IMR-90 (cell line): ENCODE data around the gene AUTS2. TPM values are rescaled to one million over a fixed set of nuclear protein-coding genes. Genes with fewer than 3 reads are reported as not detected.

Experiments used
- ATAC-seq: fragments of 200-7000 bp; cut with Tn5 transposase; 2 replicates; pipeline ENCODE4 v1.9.1; 2020; ENCODE audit warnings: low read depth, mild to moderate bottlenecking, moderate library complexity
- BruUV-seq: library from RNA; stranded (reverse); fragments of 400-500 nt; replicated peaks from 2 replicates; lab custom pipeline; 2021; lab: Mats Ljungman, UMichigan
- CTCF ChIA-PET: fragments of 300-600 bp; formaldehyde crosslinking; extraction: SDS; loops from one replicate; lab custom pipeline; 2021; ENCODE audit warnings: antibody characterized with exemption; lab: Yijun Ruan, JAX
- POLR2A ChIA-PET: fragments of 300-600 bp; sonication (Branson Sonifier 250); formaldehyde crosslinking; loops from one replicate; lab custom pipeline; 2022; ENCODE audit warnings: antibody characterized with exemption; ENCODE audit not compliant: unreplicated experiment; lab: Charles Lee
- DNase-seq: peaks from one replicate; pipeline ENCODE4 v3.0.0; 2013
- H2AFZ ChIP-seq: replicated peaks from 2 replicates; pipeline ENCODE3; 2013; ENCODE audit warnings: low read length, mild to moderate bottlenecking; ENCODE audit not compliant: poor library complexity
- H2AK5ac ChIP-seq: 2 replicates; pipeline ENCODE4 v1.6.1; 2013; ENCODE audit warnings: low read depth, low read length, inconsistent platforms
- H2AK9ac ChIP-seq: replicated peaks from 2 replicates; pipeline ENCODE3; 2013; ENCODE audit warnings: mild to moderate bottlenecking, low read depth, low read length, moderate library complexity; ENCODE audit not compliant: poor library complexity
- H2BK120ac ChIP-seq: 2 replicates; pipeline ENCODE4 v1.6.1; 2013; ENCODE audit warnings: low read depth, low read length, inconsistent platforms
- H2BK15ac ChIP-seq: 3 replicates; pipeline ENCODE4 v1.6.1; 2013; ENCODE audit warnings: low read depth, low read length, inconsistent platforms
- H2BK20ac ChIP-seq: 2 replicates; pipeline ENCODE4 v1.6.1; 2013; ENCODE audit warnings: low read depth, mild to moderate bottlenecking, inconsistent platforms, low read length, moderate library complexity
- H2BK5ac ChIP-seq: 2 replicates; pipeline ENCODE4 v1.6.1; 2013; ENCODE audit warnings: mild to moderate bottlenecking, low read depth, low read length, inconsistent platforms; ENCODE audit not compliant: poor library complexity, severe bottlenecking
- H3K14ac ChIP-seq: replicated peaks from 2 replicates; pipeline ENCODE4 v1.6.1; 2013; ENCODE audit warnings: low read depth, low read length, inconsistent platforms
- H3K18ac ChIP-seq: 2 replicates; pipeline ENCODE4 v1.6.1; 2013; ENCODE audit warnings: low read depth, low read length, control low read depth
- H3K23ac ChIP-seq: 2 replicates; pipeline ENCODE4 v1.6.1; 2013; ENCODE audit warnings: low read depth, low read length, inconsistent platforms
- H3K27ac ChIP-seq: 2 replicates; pipeline ENCODE4 v1.5.1; 2013; ENCODE audit warnings: mild to moderate bottlenecking, control low read depth, low read length; ENCODE audit not compliant: insufficient read depth
- H3K27me3 ChIP-seq: 2 replicates; pipeline ENCODE4 v1.6.1; 2013; ENCODE audit warnings: low read length; ENCODE audit not compliant: control insufficient read depth, insufficient read depth
- H3K36me3 ChIP-seq: 2 replicates; pipeline ENCODE4 v1.6.1; 2013; ENCODE audit warnings: low read length, mixed read lengths; ENCODE audit not compliant: control insufficient read depth, insufficient read depth
- H3K4ac ChIP-seq: 2 replicates; pipeline ENCODE4 v1.6.1; 2013; ENCODE audit warnings: low read depth, low read length, inconsistent platforms
- H3K4me1 ChIP-seq: 2 replicates; pipeline ENCODE4 v1.6.1; 2013; ENCODE audit warnings: low read length, mixed read lengths; ENCODE audit not compliant: control insufficient read depth, insufficient read depth
- H3K4me2 ChIP-seq: 2 replicates; pipeline ENCODE4 v1.6.1; 2013; ENCODE audit warnings: low read depth, mild to moderate bottlenecking, control low read depth, low read length, moderate library complexity
- H3K4me3 ChIP-seq: 2 replicates; pipeline ENCODE4 v1.5.1; 2013; ENCODE audit warnings: low read depth, mild to moderate bottlenecking, control low read depth, low read length, moderate library complexity; ENCODE audit not compliant: insufficient read depth
- H3K56ac ChIP-seq: 2 replicates; pipeline ENCODE4 v1.6.1; 2013; ENCODE audit warnings: low read length, inconsistent platforms; ENCODE audit not compliant: insufficient read depth; ENCODE audit errors: extremely low read depth
- H3K79me1 ChIP-seq, 2 experiments: 2 replicates each; pipeline ENCODE4 v1.6.1; 2013; ENCODE audit warnings: low read length in 2 of 2, inconsistent platforms in 1 of 2, low read depth in 1 of 2
- H3K9ac ChIP-seq: 2 replicates; pipeline ENCODE4 v1.6.1; 2013; ENCODE audit warnings: low read depth, low read length, control low read depth
- H3K9me1 ChIP-seq: 2 replicates; pipeline ENCODE4 v1.6.1; 2013; ENCODE audit warnings: low read length, inconsistent platforms; ENCODE audit not compliant: insufficient read depth
- H3K9me3 ChIP-seq: 2 replicates; pipeline ENCODE4 v1.6.1; 2013; ENCODE audit warnings: low read length; ENCODE audit not compliant: control insufficient read depth, insufficient read depth
- H4K20me1 ChIP-seq: 2 replicates; pipeline ENCODE4 v1.6.1; 2013; ENCODE audit warnings: low read length, inconsistent platforms; ENCODE audit not compliant: insufficient read depth
- H4K5ac ChIP-seq: 2 replicates; pipeline ENCODE4 v1.6.1; 2013; ENCODE audit warnings: mild to moderate bottlenecking, low read depth, low read length, control low read depth
- H4K8ac ChIP-seq, 2 experiments: 2 replicates each; pipeline ENCODE4 v1.6.1; 2013; ENCODE audit warnings: low read depth in 2 of 2, low read length in 2 of 2, control low read depth in 1 of 2, inconsistent platforms in 1 of 2
- H4K91ac ChIP-seq: 2 replicates; pipeline ENCODE4 v1.6.1; 2013; ENCODE audit warnings: low read depth, low read length, inconsistent platforms; ENCODE audit not compliant: insufficient read depth
- CEBPB ChIP-seq: IDR thresholded peaks from 2 replicates; pipeline ENCODE4 v1.6.1; 2012; ENCODE audit warnings: low read depth, low read length, improper control_type of control experiment
- MAZ ChIP-seq: IDR thresholded peaks from 2 replicates; pipeline ENCODE4 v1.6.1; 2012; ENCODE audit warnings: low read depth, mild to moderate bottlenecking, low read length, improper control_type of control experiment, moderate library complexity, borderline replicate concordance
- RAD21 ChIP-seq: IDR thresholded peaks from 2 replicates; pipeline ENCODE4 v1.6.1; 2012; ENCODE audit warnings: low read length, improper control_type of control experiment
- WGBS, 2 experiments: methylation state at CpG; one replicate each; pipeline versions ENCODE4 v1.1.5 to v1.1.7; 2013; ENCODE audit warnings: missing lambda C conversion rate in 2 of 2; ENCODE audit not compliant: insufficient read length in 1 of 2; ENCODE audit errors: extremely low coverage in 2 of 2; 5-methylcytosine and 5-hydroxymethylcytosine counted together
- dilution Hi-C: fragments of 300-500 bp; cut with HindIII; formaldehyde crosslinking; loops from one replicate; pipeline ENCODE4 v1.14.3; 2018; ENCODE audit warnings: low sequenced_read_pairs; ENCODE audit not compliant: unreplicated experiment
- in situ Hi-C: fragments of 300-500 bp; cut with MboI; formaldehyde crosslinking; loops from 3 replicates; pipeline ENCODE4 v1.14.3; 2019; ENCODE audit warnings: low sequenced_read_pairs, inconsistent platforms, mixed read lengths
- intact Hi-C: fragments of 100-400 bp; cut with micrococcal nuclease; formaldehyde crosslinking; loops from 2 replicates; pipeline ENCODE4 v1.10.0; 2022
- polyA plus RNA-seq, 3 experiments: library from polyadenylated mRNA; depleted of rRNA; stranded (reverse); fragments of >200 nt; gene quantifications; 2 replicates each; pipeline ENCODE4 v1.2.3, GENCODE V29; 2012; ENCODE audit warnings: low replicate concordance in 1 of 3
- total RNA-seq: library from RNA; depleted of rRNA; stranded (reverse); fragments of >200 nt; gene quantifications from 2 replicates; pipeline ENCODE4 v1.2.3, GENCODE V29; 2012

Gene AUTS2
- total and polyA plus RNA-seq, 2 of the 4 experiments (the other 2 are of a cell fraction) = 0.90 to 3.0 TPM

DNA sequence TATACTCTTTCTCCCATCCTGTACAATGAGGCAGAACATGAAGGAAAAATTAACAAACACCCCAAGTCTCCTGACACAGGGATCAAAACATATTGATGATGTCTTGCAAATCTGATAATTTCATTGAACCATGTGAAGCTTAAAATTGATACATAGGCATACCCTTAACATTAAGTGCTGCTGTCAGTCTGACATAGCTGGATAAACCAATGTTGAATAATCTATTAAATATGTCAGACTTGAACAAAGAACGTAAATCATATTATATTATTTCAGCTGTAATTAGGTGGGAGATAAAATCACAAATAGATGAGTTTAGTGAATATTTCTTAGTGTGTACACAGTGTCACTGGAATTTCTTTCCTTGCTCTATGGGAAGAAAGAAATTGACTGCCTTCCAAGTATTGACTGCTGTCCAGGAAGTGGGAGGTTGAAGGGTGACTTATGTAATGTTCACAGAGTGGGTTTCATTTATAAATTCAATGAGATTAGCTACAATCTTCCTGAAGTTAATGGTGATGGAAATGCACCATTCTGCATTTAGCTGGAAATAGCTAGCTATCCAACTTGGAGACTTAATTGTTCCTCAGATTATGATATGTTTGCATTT, 170.8 kb downstream of the AUTS2 start:
- Histone ChIP-seq H2BK5ac (no peak overlapping the region), H3K4ac (no peak overlapping the region), H3K79me1 (no peaks in the 10 kb centered on the region), H3K9ac (no peak overlapping the region), H3K4me2 (no peak overlapping the region), H2AFZ (no peak overlapping the region), H4K91ac (no peak overlapping the region), H3K23ac (no peak overlapping the region), H3K9me1 (no peaks in the 10 kb centered on the region), H2BK15ac (no peak overlapping the region), H4K20me1 (no peaks in the 10 kb centered on the region), H2BK20ac (no peak overlapping the region), H3K14ac (no peak overlapping the region), H3K56ac (no peak overlapping the region), H2BK120ac (no peak overlapping the region), H3K27ac (no peak overlapping the region), H3K4me1 (no peaks in the 10 kb centered on the region), H3K36me3 (no peaks in the 10 kb centered on the region), H3K18ac (no peak overlapping the region), H3K4me3 (no peak overlapping the region), H4K5ac (no peak overlapping the region), H2AK5ac (no peak overlapping the region), H3K9me3 (peaks cover 6% of the 10 kb centered on the region), H2AK9ac (no peak overlapping the region), H4K8ac (no peak overlapping the region), H3K27me3 (no peaks in the 10 kb centered on the region)
- ATAC-seq (no peak), DNase-seq (no peak)
- in situ Hi-C loops = no loop called here
- BruUV-seq = no TSS peak
- no CpG with 5 or more reads among the region's 1 CpG for WGBS, 2 experiments
- ChIA-PET CTCF (no interaction called here), POLR2A (no interaction called here)
- dilution Hi-C loops = no loop called here
- intact Hi-C loops = no loop called here
- TF ChIP-seq RAD21 (no peak), CEBPB (no peak), MAZ (no peak)
